Caco-2 (cell line): Measurements from ENCODE around the gene CNTNAP4. TPM values are rescaled to one million over a fixed set of nuclear protein-coding genes. Genes with fewer than 3 reads are reported as not detected.

Experiments used
- BruUV-seq: library from RNA; stranded (reverse); fragments of 400-500 nt; replicated peaks from 2 replicates; lab custom pipeline; 2021; lab: Mats Ljungman, UMichigan
- CTCF ChIA-PET: fragments of 300-600 bp; sonication (Branson Sonifier 250); formaldehyde crosslinking; loops from one replicate; lab custom pipeline; 2022; ENCODE audit warnings: antibody characterized with exemption; lab: Charles Lee
- POLR2A ChIA-PET: fragments of 300-600 bp; sonication (Branson Sonifier 250); formaldehyde crosslinking; loops from one replicate; lab custom pipeline; 2022; ENCODE audit warnings: antibody characterized with exemption; lab: Charles Lee
- DNase-seq, 2 experiments: peaks; one replicate each; pipeline versions ENCODE4 v3.0.0 to v3.0.0-alpha.2; 2020 to 2022
- H3K27me3 ChIP-seq: replicated peaks from 2 replicates; pipeline ENCODE4 v1.6.0; 2011; ENCODE audit warnings: low read length; ENCODE audit not compliant: control insufficient read depth, insufficient read depth
- H3K36me3 ChIP-seq: 2 replicates; pipeline ENCODE4 v1.5.1; 2011; ENCODE audit warnings: low read length; ENCODE audit not compliant: control insufficient read depth, insufficient read depth
- H3K4me1 ChIP-seq: fragments of 250-450 bp; sonication (Bioruptor Pico); 2 replicates; pipeline ENCODE4 v1.5.1; 2020; ENCODE audit warnings: mild to moderate bottlenecking
- H3K4me3 ChIP-seq: 2 replicates; pipeline ENCODE4 v1.5.1; 2011; ENCODE audit warnings: low read depth, mild to moderate bottlenecking, control low read depth, low read length
- H3K9me3 ChIP-seq: fragments of 250-450 bp; sonication (Bioruptor Pico); 2 replicates; pipeline ENCODE4 v1.5.1; 2020; ENCODE audit warnings: mild to moderate bottlenecking, moderate library complexity
- H3K27ac Mint-ChIP-seq: one replicate; pipeline ENCODE4 v1.8.0; 2022; ENCODE audit warnings: mixed read lengths; ENCODE audit not compliant: unreplicated experiment
- H3K27me3 Mint-ChIP-seq: one replicate; pipeline ENCODE4 v1.8.0; 2022; ENCODE audit warnings: mixed read lengths; ENCODE audit not compliant: insufficient read depth, unreplicated experiment
- H3K36me3 Mint-ChIP-seq: one replicate; pipeline ENCODE4 v1.8.0; 2022; ENCODE audit warnings: mild to moderate bottlenecking, mixed read lengths; ENCODE audit not compliant: insufficient read depth, unreplicated experiment
- H3K4me1 Mint-ChIP-seq: one replicate; pipeline ENCODE4 v1.8.0; 2022; ENCODE audit warnings: low read depth, mixed read lengths; ENCODE audit not compliant: unreplicated experiment
- H3K4me3 Mint-ChIP-seq: one replicate; pipeline ENCODE4 v1.8.0; 2022; ENCODE audit warnings: mild to moderate bottlenecking, moderate library complexity, mixed read lengths; ENCODE audit not compliant: unreplicated experiment
- H3K9me3 Mint-ChIP-seq: one replicate; pipeline ENCODE4 v1.8.0; 2022; ENCODE audit warnings: mixed read lengths; ENCODE audit not compliant: unreplicated experiment
- intact Hi-C: fragments of 100-400 bp; cut with micrococcal nuclease; formaldehyde crosslinking; loops from one replicate; pipeline ENCODE4 v1.10.0; 2022; ENCODE audit not compliant: unreplicated experiment
- total RNA-seq: library from RNA; stranded (reverse); gene quantifications from 2 replicates; pipeline ENCODE4 v1.2.3, GENCODE V29; 2022
- TF ChIP-seq, protein P1 (sequence below), 2 experiments: fragments of 200-600 bp in 1 of 2; IDR thresholded peaks; 1 replicate in 1 of 2; 2 replicates in 1 of 2; pipeline versions ENCODE4 v1.5.1 to v1.8.0; 2011 to 2022; ENCODE audit warnings: antibody characterized with exemption in 1 of 2, control low read depth in 1 of 2, inconsistent platforms in 1 of 2, low read depth in 1 of 2, low read length in 1 of 2, mild to moderate bottlenecking in 1 of 2, moderate library complexity in 1 of 2; ENCODE audit not compliant: insufficient read depth in 1 of 2, severe bottlenecking in 1 of 2, unreplicated experiment in 1 of 2

The CNTNAP4 gene
- total RNA-seq, 1 experiment from 2014 or later: not detected

DNA sequence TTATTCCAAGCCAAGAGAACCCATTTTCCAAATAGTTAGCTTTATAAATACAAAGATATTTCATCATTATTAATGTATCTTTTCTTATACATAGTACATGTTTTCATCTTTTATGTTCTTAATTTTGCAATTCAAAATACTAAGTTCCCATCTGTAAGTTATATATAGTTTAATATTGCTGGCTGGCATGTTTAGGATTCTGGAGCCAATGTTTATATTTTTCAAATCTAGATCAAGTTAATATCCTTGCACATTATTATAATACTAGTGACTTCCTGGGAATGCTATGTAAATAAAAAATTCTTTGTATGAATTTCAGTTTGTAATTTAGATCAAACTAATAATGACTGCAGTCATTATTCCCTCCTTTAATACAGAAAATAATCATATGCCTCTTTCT, 189.7 kb downstream of the CNTNAP4 start:
- Histone ChIP-seq H3K9me3 (no peaks in the 10 kb centered on the region), H3K4me3 (no peak overlapping the region), H3K27me3 (no peaks in the 10 kb centered on the region), H3K36me3 (no peaks in the 10 kb centered on the region), H3K4me1 (no peaks in the 10 kb centered on the region)
- Mint-ChIP-seq H3K27me3 (no peaks in the 10 kb centered on the region), H3K9me3 (peaks cover 9% of the 10 kb centered on the region), H3K27ac (no peak overlapping the region), H3K4me1 (no peaks in the 10 kb centered on the region), H3K4me3 (no peak overlapping the region), H3K36me3 (no peaks in the 10 kb centered on the region)
- ChIA-PET POLR2A (no interaction called here), CTCF (no interaction called here)
- TF ChIP-seq, protein P1, sequence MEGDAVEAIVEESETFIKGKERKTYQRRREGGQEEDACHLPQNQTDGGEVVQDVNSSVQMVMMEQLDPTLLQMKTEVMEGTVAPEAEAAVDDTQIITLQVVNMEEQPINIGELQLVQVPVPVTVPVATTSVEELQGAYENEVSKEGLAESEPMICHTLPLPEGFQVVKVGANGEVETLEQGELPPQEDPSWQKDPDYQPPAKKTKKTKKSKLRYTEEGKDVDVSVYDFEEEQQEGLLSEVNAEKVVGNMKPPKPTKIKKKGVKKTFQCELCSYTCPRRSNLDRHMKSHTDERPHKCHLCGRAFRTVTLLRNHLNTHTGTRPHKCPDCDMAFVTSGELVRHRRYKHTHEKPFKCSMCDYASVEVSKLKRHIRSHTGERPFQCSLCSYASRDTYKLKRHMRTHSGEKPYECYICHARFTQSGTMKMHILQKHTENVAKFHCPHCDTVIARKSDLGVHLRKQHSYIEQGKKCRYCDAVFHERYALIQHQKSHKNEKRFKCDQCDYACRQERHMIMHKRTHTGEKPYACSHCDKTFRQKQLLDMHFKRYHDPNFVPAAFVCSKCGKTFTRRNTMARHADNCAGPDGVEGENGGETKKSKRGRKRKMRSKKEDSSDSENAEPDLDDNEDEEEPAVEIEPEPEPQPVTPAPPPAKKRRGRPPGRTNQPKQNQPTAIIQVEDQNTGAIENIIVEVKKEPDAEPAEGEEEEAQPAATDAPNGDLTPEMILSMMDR (IDR thresholded peaks at IDR 0.05; ENCODE audit: insufficient read depth in 1 of 2, low read depth in 1 of 2, low read length in 1 of 2, severe bottlenecking in 1 of 2, unreplicated experiment in 1 of 2): no peak
- intact Hi-C loops: no loop called here
- no TSS peak for BruUV-seq
- no peak for DNase-seq

DNA sequence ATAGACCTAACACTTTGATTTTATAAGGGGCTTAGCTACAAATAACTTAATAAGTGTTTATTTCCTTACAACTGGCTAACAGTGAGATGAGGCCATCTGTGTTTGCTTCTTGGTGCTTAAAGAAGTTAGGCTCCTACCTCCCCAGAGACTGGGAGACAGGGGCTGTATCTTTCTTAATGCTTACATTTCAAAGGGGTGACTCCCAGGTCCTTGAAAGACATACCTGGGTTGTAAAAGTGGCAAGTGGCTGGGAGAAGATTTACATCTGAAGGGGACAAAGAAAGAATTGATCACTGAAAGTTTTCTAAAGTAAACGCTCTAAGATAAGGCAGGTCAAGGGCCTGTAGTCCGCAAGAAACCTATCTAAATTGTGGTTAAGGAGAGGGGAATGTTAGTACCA, 196.8 kb downstream of the CNTNAP4 start:
- CTCF ChIA-PET: no interaction called here
- TF ChIP-seq, protein P1 (IDR thresholded peaks at IDR 0.05; ENCODE audit: insufficient read depth in 1 of 2, low read depth in 1 of 2, low read length in 1 of 2, severe bottlenecking in 1 of 2, unreplicated experiment in 1 of 2): no peak
- POLR2A ChIA-PET: no interaction called here
- H3K4me3 Mint-ChIP-seq: peak overlapping the region; percentile 34
- H3K27ac Mint-ChIP-seq: no peak overlapping the region
- H3K9me3 Mint-ChIP-seq: peaks cover 14% of the 10 kb centered on the region
- H3K36me3 Mint-ChIP-seq: no peaks in the 10 kb centered on the region
- H3K27me3 Mint-ChIP-seq: no peaks in the 10 kb centered on the region
- H3K27me3 ChIP-seq: no peaks in the 10 kb centered on the region
- H3K4me1 Mint-ChIP-seq: peaks cover 18% of the 10 kb centered on the region
- H3K4me1 ChIP-seq: peaks cover 6% of the 10 kb centered on the region; the same call in 1 of the 2 replicates
- H3K36me3 ChIP-seq: no peaks in the 10 kb centered on the region
- peak; percentile 33 to 43 for DNase-seq
- no peak overlapping the region for H3K4me3 ChIP-seq
- BruUV-seq: no TSS peak
- H3K9me3 ChIP-seq: no peaks in the 10 kb centered on the region
- intact Hi-C loops: loop anchor here (10.0 kb wide), 1 partner anchor 181 kb away; no protein-coding TSS in a partner anchor

DNA sequence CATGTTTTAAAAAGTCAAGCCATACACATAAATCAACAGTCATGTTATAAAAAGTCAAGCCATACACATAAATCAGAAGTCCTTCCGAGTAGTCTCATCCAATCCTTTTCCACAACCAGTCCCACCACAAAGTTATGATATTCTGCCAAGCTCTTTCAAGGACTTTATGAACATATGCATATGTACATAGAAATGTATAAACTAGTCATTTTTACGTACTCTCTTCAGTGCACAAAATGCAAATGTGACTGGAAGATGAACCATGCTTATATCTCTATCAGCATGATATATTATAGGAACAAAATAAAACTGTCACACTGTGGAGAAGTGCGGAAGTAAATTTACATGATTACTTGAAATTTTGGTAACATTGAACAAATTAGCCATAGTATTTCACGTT, 200.9 kb downstream of the CNTNAP4 start:
- Histone ChIP-seq H3K27me3 (no peaks in the 10 kb centered on the region), H3K4me1 (peaks cover 6% of the 10 kb centered on the region; the same call in 1 of the 2 replicates), H3K36me3 (no peaks in the 10 kb centered on the region), H3K4me3 (no peak overlapping the region), H3K9me3 (no peaks in the 10 kb centered on the region)
- TF ChIP-seq, protein P1 (IDR thresholded peaks at IDR 0.05; ENCODE audit: insufficient read depth in 1 of 2, low read depth in 1 of 2, low read length in 1 of 2, severe bottlenecking in 1 of 2, unreplicated experiment in 1 of 2): no peak
- no peak overlapping the region for H3K27ac Mint-ChIP-seq
- H3K4me1 Mint-ChIP-seq: peaks cover 18% of the 10 kb centered on the region
- POLR2A ChIA-PET: no interaction called here
- DNase-seq: no peak
- CTCF ChIA-PET: no interaction called here
- BruUV-seq: no TSS peak
- no peak overlapping the region for H3K4me3 Mint-ChIP-seq
- no peaks in the 10 kb centered on the region for H3K36me3 Mint-ChIP-seq
- intact Hi-C loops: loop anchor here (10.0 kb wide), 1 partner anchor 177 kb away; no protein-coding TSS in a partner anchor
- H3K27me3 Mint-ChIP-seq: no peaks in the 10 kb centered on the region
- H3K9me3 Mint-ChIP-seq: no peaks in the 10 kb centered on the region
